ENCODE results near the gene CMTM8. TPM values are rescaled to one million over a fixed set of nuclear protein-coding genes. Genes with fewer than 3 reads are reported as not detected.

The CMTM8 gene
- total and polyA plus RNA-seq, 7 experiments from 2014 or later, result 7.4 to 13.6 (median 8.6) TPM

GRCh38 chr3:32410367-32411246, 172.1 kb downstream of the CMTM8 start:
- Histone ChIP-seq H3K27me3 (ENCODE audit: control insufficient read depth in 2 of 2, insufficient read depth in 2 of 2, low read length in 2 of 2) (no peaks in the 10 kb centered on the region), H3K27ac (ENCODE audit: low read depth, low read length) (peak overlapping the region; percentile 44), H3K4me1 (ENCODE audit: control insufficient read depth in 2 of 2, insufficient read depth in 2 of 2, low read length in 2 of 2) (peaks cover 17 to 43% of the 10 kb centered on the region in 2 donors), H3K4me3 (ENCODE audit: low read length) (no peak overlapping the region), H3K36me3 (ENCODE audit: control insufficient read depth in 2 of 3, insufficient read depth in 3 of 3, low read length in 3 of 3) (no peaks in the 10 kb centered on the region), H3K9me3 (ENCODE audit: control insufficient read depth in 2 of 3, low read length in 3 of 3) (no peaks in the 10 kb centered on the region)
- H3K4me3 Mint-ChIP-seq, result peak overlapping the region in 1 of 10 donors; percentile 59
- DNase-seq (peak in 1 of 9 donors; percentile 4), ATAC-seq (no peak)
- POLR2A ChIA-PET, result interaction anchor here (1.3 to 22.8 kb wide), 4 partner anchors 10 to 47 kb away, joined by 4 to 304 read pairs (median 66); no protein-coding TSS in a partner anchor
- H3K4me1 Mint-ChIP-seq, result peaks cover 45 to 95% (median 88%) of the 10 kb centered on the region in 7 donors
- no peaks in the 10 kb centered on the region for H3K27me3 Mint-ChIP-seq
- peaks cover 0 to 32% (median 24%) of the 10 kb centered on the region in 5 donors for H3K36me3 Mint-ChIP-seq
- peaks cover 0 to 4% (median 0%) of the 10 kb centered on the region in 11 donors for H3K9me3 Mint-ChIP-seq
- peak overlapping the region; percentile 33 to 98 (median 75) for H3K27ac Mint-ChIP-seq
- intact Hi-C loops (cut with micrococcal nuclease), result loop anchor here in 1 of 2 donors (5.0 kb wide), 1 partner anchor 33 kb away; no protein-coding TSS in a partner anchor
- CTCF ChIA-PET, result interaction anchor here (1.2 to 2.2 kb wide), 5 partner anchors 10 to 59 kb away, joined by 3 to 14 read pairs (median 4); no protein-coding TSS in a partner anchor

- no peak for ATAC-seq
- DNase-seq, result no peak
- H3K9me3 ChIP-seq (ENCODE audit: control insufficient read depth in 2 of 3, low read length in 3 of 3), result no peaks in the 10 kb centered on the region
- H3K36me3 Mint-ChIP-seq, result peaks cover 0 to 29% (median 19%) of the 10 kb centered on the region in 5 donors
- H3K36me3 ChIP-seq (ENCODE audit: control insufficient read depth in 2 of 3, insufficient read depth in 3 of 3, low read length in 3 of 3), result no peaks in the 10 kb centered on the region
- no peak overlapping the region for H3K4me3 ChIP-seq (ENCODE audit: low read length)
- intact Hi-C loops (cut with micrococcal nuclease), result loop anchor here in 1 of 2 donors (5.0 kb wide), 1 partner anchor 34 kb away; no protein-coding TSS in a partner anchor
- H3K4me1 ChIP-seq (ENCODE audit: control insufficient read depth in 2 of 2, insufficient read depth in 2 of 2, low read length in 2 of 2), result peaks cover 17 to 43% of the 10 kb centered on the region in 2 donors
- no peak overlapping the region for H3K27ac ChIP-seq (ENCODE audit: low read depth, low read length)
- H3K27me3 ChIP-seq (ENCODE audit: control insufficient read depth in 2 of 2, insufficient read depth in 2 of 2, low read length in 2 of 2), result no peaks in the 10 kb centered on the region
- H3K4me1 Mint-ChIP-seq, result peaks cover 49 to 95% (median 87%) of the 10 kb centered on the region in 7 donors
- no peaks in the 10 kb centered on the region for H3K27me3 Mint-ChIP-seq
- ChIA-PET POLR2A (interaction anchor here (8.8 to 22.8 kb wide), 2 partner anchors 13 to 47 kb away, joined by 128 to 304 read pairs; no protein-coding TSS in a partner anchor), CTCF (interaction anchor here (1.2 to 2.2 kb wide), 5 partner anchors 9 to 58 kb away, joined by 3 to 14 read pairs (median 5); no protein-coding TSS in a partner anchor)
- peaks cover 0 to 4% (median 0%) of the 10 kb centered on the region in 11 donors for H3K9me3 Mint-ChIP-seq
- H3K4me3 Mint-ChIP-seq, result no peak overlapping the region
- peak overlapping the region in 8 of 9 donors; percentile 21 to 98 (median 54) for H3K27ac Mint-ChIP-seq
These were observed 173.0 kb downstream of the CMTM8 start for GRCh38 chr3:32411442-32411841.

GRCh38 chr3:32412887-32413286, 174.4 kb downstream of the CMTM8 start:
- Mint-ChIP-seq H3K9me3 (peaks cover 0 to 4% (median 0%) of the 10 kb centered on the region in 11 donors), H3K27me3 (no peaks in the 10 kb centered on the region), H3K4me3 (no peak overlapping the region), H3K36me3 (peaks cover 0 to 26% (median 17%) of the 10 kb centered on the region in 5 donors), H3K4me1 (peaks cover 48 to 95% (median 87%) of the 10 kb centered on the region in 7 donors), H3K27ac (peak overlapping the region in 8 of 9 donors; percentile 93 to 99 (median 98))
- Histone ChIP-seq H3K4me3 (ENCODE audit: low read length) (no peak overlapping the region), H3K36me3 (ENCODE audit: control insufficient read depth in 2 of 3, insufficient read depth in 3 of 3, low read length in 3 of 3) (no peaks in the 10 kb centered on the region), H3K27me3 (ENCODE audit: control insufficient read depth in 2 of 2, insufficient read depth in 2 of 2, low read length in 2 of 2) (no peaks in the 10 kb centered on the region), H3K27ac (ENCODE audit: low read depth, low read length) (no peak overlapping the region), H3K9me3 (ENCODE audit: control insufficient read depth in 2 of 3, low read length in 3 of 3) (no peaks in the 10 kb centered on the region), H3K4me1 (ENCODE audit: control insufficient read depth in 2 of 2, insufficient read depth in 2 of 2, low read length in 2 of 2) (peaks cover 17 to 51% of the 10 kb centered on the region in 2 donors)
- intact Hi-C loops (cut with micrococcal nuclease), result loop anchor here in 1 of 2 donors (5.0 kb wide), 1 partner anchor 36 kb away; no protein-coding TSS in a partner anchor
- DNase-seq, result no peak
- ChIA-PET POLR2A (interaction anchor here (0.6 to 22.8 kb wide), 9 partner anchors 10 to 55 kb away, joined by 3 to 304 read pairs (median 3); no protein-coding TSS in a partner anchor), CTCF (interaction anchor here (0.7 to 3.6 kb wide), 7 partner anchors 8 to 98 kb away, joined by 3 to 23 read pairs (median 8); no protein-coding TSS in a partner anchor)
- no peak for ATAC-seq

- Mint-ChIP-seq H3K4me1 (peaks cover 49 to 96% (median 89%) of the 10 kb centered on the region in 7 donors), H3K27me3 (no peaks in the 10 kb centered on the region), H3K36me3 (peaks cover 0 to 31% (median 12%) of the 10 kb centered on the region in 5 donors), H3K27ac (peak overlapping the region; percentile 93 to 99 (median 98)), H3K4me3 (peak overlapping the region; percentile 56 to 78 (median 68)), H3K9me3 (peaks cover 0 to 1% (median 0%) of the 10 kb centered on the region in 11 donors)
- peaks cover 17 to 58% of the 10 kb centered on the region in 2 donors for H3K4me1 ChIP-seq (ENCODE audit: control insufficient read depth in 2 of 2, insufficient read depth in 2 of 2, low read length in 2 of 2)
- H3K27me3 ChIP-seq (ENCODE audit: control insufficient read depth in 2 of 2, insufficient read depth in 2 of 2, low read length in 2 of 2), result no peaks in the 10 kb centered on the region
- no peak for DNase-seq
- peak overlapping the region; percentile 81 for H3K27ac ChIP-seq (ENCODE audit: low read depth, low read length)
- intact Hi-C loops (cut with micrococcal nuclease), result loop anchor here (1.0 to 5.0 kb wide), 7 partner anchors 10 to 46 kb away; no protein-coding TSS in a partner anchor
- no peaks in the 10 kb centered on the region for H3K9me3 ChIP-seq (ENCODE audit: control insufficient read depth in 2 of 3, low read length in 3 of 3)
- peak; percentile 10 for ATAC-seq
- ChIA-PET CTCF (interaction anchor here (0.8 to 3.6 kb wide), 12 partner anchors 9 to 236 kb away, joined by 3 to 23 read pairs (median 6); no protein-coding TSS in a partner anchor), POLR2A (interaction anchor here (0.5 to 22.8 kb wide), 12 partner anchors 7 to 56 kb away, joined by 3 to 304 read pairs (median 5); no protein-coding TSS in a partner anchor)
- no peaks in the 10 kb centered on the region for H3K36me3 ChIP-seq (ENCODE audit: control insufficient read depth in 2 of 3, insufficient read depth in 3 of 3, low read length in 3 of 3)
- H3K4me3 ChIP-seq (ENCODE audit: low read length), result no peak overlapping the region
These were observed 175.5 kb downstream of the CMTM8 start for GRCh38 chr3:32413845-32414521.

GRCh38 chr3:32414522-32415202, 176.2 kb downstream of the CMTM8 start:
- DNase-seq, result peak in 7 of 9 donors; percentile 61 to 78 (median 69)
- peaks cover 52 to 96% (median 89%) of the 10 kb centered on the region in 7 donors for H3K4me1 Mint-ChIP-seq

More at GRCh38 chr3:32414522-32415202, 176.2 kb downstream of the CMTM8 start:
- H3K4me3 ChIP-seq (ENCODE audit: low read length), result no peak overlapping the region
- intact Hi-C loops (cut with micrococcal nuclease), result loop anchor here (1.0 to 5.0 kb wide), 8 partner anchors 10 to 46 kb away; no protein-coding TSS in a partner anchor
- H3K9me3 ChIP-seq (ENCODE audit: control insufficient read depth in 2 of 3, low read length in 3 of 3), result no peaks in the 10 kb centered on the region
- ChIA-PET POLR2A (interaction anchor here (0.5 to 22.8 kb wide), 12 partner anchors 8 to 55 kb away, joined by 3 to 304 read pairs (median 5); no protein-coding TSS in a partner anchor), CTCF (interaction anchor here (0.8 to 3.6 kb wide), 12 partner anchors 9 to 237 kb away, joined by 3 to 23 read pairs (median 6); no protein-coding TSS in a partner anchor)
- peak overlapping the region; percentile 81 for H3K27ac ChIP-seq (ENCODE audit: low read depth, low read length)
- H3K4me1 ChIP-seq (ENCODE audit: control insufficient read depth in 2 of 2, insufficient read depth in 2 of 2, low read length in 2 of 2), result peaks cover 17 to 65% of the 10 kb centered on the region in 2 donors
- Mint-ChIP-seq H3K27ac (peak overlapping the region; percentile 93 to 99 (median 98)), H3K36me3 (peaks cover 0 to 32% (median 11%) of the 10 kb centered on the region in 5 donors), H3K27me3 (no peaks in the 10 kb centered on the region), H3K9me3 (peaks cover 0 to 2% (median 0%) of the 10 kb centered on the region in 11 donors), H3K4me3 (peak overlapping the region; percentile 56 to 78 (median 68))
- peak; percentile 94 for ATAC-seq
- H3K27me3 ChIP-seq (ENCODE audit: control insufficient read depth in 2 of 2, insufficient read depth in 2 of 2, low read length in 2 of 2), result no peaks in the 10 kb centered on the region
- H3K36me3 ChIP-seq (ENCODE audit: control insufficient read depth in 2 of 3, insufficient read depth in 3 of 3, low read length in 3 of 3), result no peaks in the 10 kb centered on the region

Measured in naive thymus-derived CD4-positive, alpha-beta T cell (primary cell).